HepG2 (cell line): ENCODE data around the gene PCDH17. TPM values are rescaled to one million over a fixed set of nuclear protein-coding genes. Genes with fewer than 3 reads are reported as not detected.
A peak's percentile ranks its signal among the peaks of the same experiment; 100 is the strongest.

ENCODE experiments used
- ATAC-seq: fragments of 200-7000 bp; cut with Tn5 transposase; 3 replicates; pipeline ENCODE4 v1.9.1; 2020; ENCODE audit warnings: mild to moderate bottlenecking, moderate library complexity
- BruUV-seq: library from RNA; stranded (reverse); fragments of 400-500 nt; replicated peaks from 2 replicates; lab custom pipeline; 2021; lab: Mats Ljungman, UMichigan
- CTCF ChIA-PET: fragments of 300-600 bp; formaldehyde crosslinking; extraction: SDS; loops from one replicate; lab custom pipeline; 2021; ENCODE audit warnings: low total read pairs, inconsistent platforms, low intra/inter-chr PET ratio; lab: Yijun Ruan, JAX
- POLR2A ChIA-PET: fragments of 350-600 bp; sonication (Branson Sonifier 250); formaldehyde crosslinking; loops from one replicate; lab custom pipeline; 2020; ENCODE audit warnings: antibody characterized with exemption, inconsistent platforms; lab: Yijun Ruan, JAX
- DNase-seq: peaks from one replicate; pipeline ENCODE4 v3.0.0-alpha.2; 2015; ENCODE audit warnings: low spot score
- FAIRE-seq: peaks from 3 replicates; lab custom pipeline; 2011; peaks lifted over from hg19 to GRCh38; lab: Jason Lieb, UNC
- H2AFZ ChIP-seq: one replicate; pipeline ENCODE4 v1.6.1; 2011; ENCODE audit warnings: low read length, inconsistent platforms
- H3K27ac ChIP-seq: fragments of 300-600 bp; 3 replicates; pipeline ENCODE4 v1.8.0; 2011; ENCODE audit warnings: mixed run types, mild to moderate bottlenecking, mixed read lengths, low read length, inconsistent platforms; ENCODE audit not compliant: insufficient read depth; ENCODE audit errors: extremely low read length
- H3K27me3 ChIP-seq, 2 experiments: fragments of 200-600 bp in 1 of 2; 2 replicates in 1 of 2; 3 replicates in 1 of 2; pipeline versions ENCODE4 v1.6.0 to v1.8.0; 2011; ENCODE audit warnings: low read length in 2 of 2, mild to moderate bottlenecking in 2 of 2, moderate library complexity in 2 of 2, inconsistent platforms in 1 of 2; ENCODE audit not compliant: insufficient read depth in 2 of 2, control insufficient read depth in 1 of 2
- H3K36me3 ChIP-seq, 2 experiments: fragments of 200-600 bp in 1 of 2; replicated peaks in 1 of 2; 2 replicates in 1 of 2; 3 replicates in 1 of 2; pipeline versions ENCODE4 v1.5.1 to v1.8.0; 2011; ENCODE audit warnings: low read length in 2 of 2, inconsistent platforms in 1 of 2; ENCODE audit not compliant: insufficient read depth in 2 of 2, control insufficient read depth in 1 of 2
- H3K4me1 ChIP-seq: 2 replicates; pipeline ENCODE4 v1.5.1; 2012; ENCODE audit warnings: low read length, inconsistent platforms; ENCODE audit not compliant: insufficient read depth
- H3K4me2 ChIP-seq: 2 replicates; pipeline ENCODE4 v1.6.0; 2011; ENCODE audit warnings: low read depth, low read length, inconsistent platforms
- H3K4me3 ChIP-seq, 3 experiments: fragments of 200-600 bp in 1 of 3; sonication (generic), shearing (Covaris generic) in 1 of 3; replicated peaks in 1 of 3; 2 replicates each; pipeline ENCODE4 v1.5.1; 2011 to 2016; ENCODE audit warnings: low read length in 3 of 3, inconsistent platforms in 2 of 3, low read depth in 2 of 3, mild to moderate bottlenecking in 2 of 3, control low read depth in 1 of 3, mixed read lengths in 1 of 3; ENCODE audit not compliant: insufficient read depth in 1 of 3
- H3K79me2 ChIP-seq: one replicate; pipeline ENCODE4 v1.6.1; 2011; ENCODE audit warnings: low read length, inconsistent platforms; ENCODE audit not compliant: insufficient read depth
- H3K9ac ChIP-seq: 2 replicates; pipeline ENCODE4 v1.6.0; 2011; ENCODE audit warnings: mild to moderate bottlenecking, low read depth, low read length, inconsistent platforms; ENCODE audit not compliant: insufficient read depth
- H3K9me3 ChIP-seq: 2 replicates; pipeline ENCODE4 v1.5.1; 2012; ENCODE audit warnings: mild to moderate bottlenecking, low read length
- H4K20me1 ChIP-seq: 2 replicates; pipeline ENCODE4 v1.6.0; 2011; ENCODE audit warnings: inconsistent platforms, mild to moderate bottlenecking, low read length, moderate library complexity; ENCODE audit not compliant: insufficient read depth
- EZH2 ChIP-seq: conservative IDR thresholded peaks from 2 replicates; pipeline ENCODE4 v1.6.1; 2012; ENCODE audit warnings: mild to moderate bottlenecking, low read depth, low read length, moderate library complexity
- JUN ChIP-seq: sonication (generic); formaldehyde crosslinking; IDR thresholded peaks from 2 replicates; pipeline ENCODE4 v1.4.0; 2020; ENCODE audit warnings: mild to moderate bottlenecking, missing genetic modification reagents
- MAFG ChIP-seq: sonication (generic); formaldehyde crosslinking; IDR thresholded peaks from 2 replicates; pipeline ENCODE4 v1.5.1; 2020; ENCODE audit warnings: mild to moderate bottlenecking, missing genetic modification reagents
- NCOR1 ChIP-seq: fragments of 200-600 bp; sonication (generic); IDR thresholded peaks from 2 replicates; pipeline ENCODE4 v1.7.0; 2017; ENCODE audit warnings: antibody characterized with exemption, low read length, borderline replicate concordance
- SATB2 ChIP-seq: sonication (generic); formaldehyde crosslinking; IDR thresholded peaks from 2 replicates; pipeline ENCODE4 v1.5.0; 2020; ENCODE audit warnings: missing genetic modification reagents
- ZFYVE20 ChIP-seq: sonication (generic); formaldehyde crosslinking; IDR thresholded peaks from 2 replicates; pipeline ENCODE4 v1.8.0; 2023; ENCODE audit warnings: low read depth, mild to moderate bottlenecking, moderate library complexity, missing genetic modification reagents, borderline replicate concordance
- ZNF232 ChIP-seq: sonication (generic); formaldehyde crosslinking; IDR thresholded peaks from 2 replicates; pipeline ENCODE4 v1.4.0; 2020; ENCODE audit warnings: missing genetic modification reagents, borderline replicate concordance
- ZNF441 ChIP-seq: sonication (generic); formaldehyde crosslinking; IDR thresholded peaks from 2 replicates; pipeline ENCODE4 v1.7.0; 2021; ENCODE audit warnings: missing genetic modification reagents, borderline replicate concordance
- ZNF883 ChIP-seq: sonication (generic); formaldehyde crosslinking; IDR thresholded peaks from 2 replicates; pipeline ENCODE4 v1.5.1; 2020; ENCODE audit warnings: mild to moderate bottlenecking, missing genetic modification reagents; ENCODE audit errors: not compliant biosample characterization
- ZNF891 ChIP-seq: sonication (generic); formaldehyde crosslinking; IDR thresholded peaks from 2 replicates; pipeline ENCODE4 v1.5.0; 2020; ENCODE audit warnings: mild to moderate bottlenecking, missing genetic modification reagents
- WGBS: methylation state at CpG from one replicate; pipeline ENCODE4 v1.1.6; 2017; ENCODE audit warnings: low lambda C conversion rate; 5-methylcytosine and 5-hydroxymethylcytosine counted together
- in situ Hi-C: cut with HindIII; loops from 2 replicates; pipeline ENCODE4 v1.10.0; 2017; ENCODE audit warnings: low pct_unique_long_range_greater_than_20kb; ENCODE audit not compliant: extremely low pct_ligation_motif_present
- intact Hi-C: fragments of 100-400 bp; cut with micrococcal nuclease; formaldehyde crosslinking; loops from one replicate; pipeline ENCODE4 v1.10.0; 2022; ENCODE audit not compliant: unreplicated experiment
- polyA plus RNA-seq, 8 experiments: library from polyadenylated mRNA; depleted of rRNA in 3 of 8; stranded (reverse) in 7 of 8; unstranded in 1 of 8; fragments of >200 nt; fragmentation: Illumina TruSeq in 4 of 8; extraction: Trizol in 4 of 8; gene quantifications; 2 replicates each; pipeline versions ENCODE4 v1.2.1 to v1.2.3, GENCODE V29; 2011 to 2016; ENCODE audit warnings: low read depth in 4 of 8, missing spikeins in 1 of 8, mixed read lengths in 1 of 8; ENCODE audit not compliant: insufficient read depth in 1 of 8
- total RNA-seq, 5 experiments: library from RNA; depleted of rRNA; stranded (reverse); fragments of >200 nt; fragmentation: Illumina TruSeq; extraction: Trizol; gene quantifications; 2 replicates each; pipeline ENCODE4 v1.2.3, GENCODE V29; 2016; ENCODE audit warnings: low read depth in 1 of 5
- TF ChIP-seq, protein P1 (sequence below): sonication (generic); formaldehyde crosslinking; IDR thresholded peaks from 2 replicates; pipeline ENCODE4 v1.4.0; 2020; ENCODE audit warnings: low read depth, mild to moderate bottlenecking, missing genetic modification reagents
- TF ChIP-seq, protein P2 (sequence below): sonication (generic); formaldehyde crosslinking; IDR thresholded peaks from 2 replicates; pipeline ENCODE4 v1.4.0; 2020; ENCODE audit warnings: mild to moderate bottlenecking, missing genetic modification reagents
- TF ChIP-seq, protein P3 (sequence below): sonication (generic); formaldehyde crosslinking; IDR thresholded peaks from 2 replicates; pipeline ENCODE4 v1.8.1; 2023; ENCODE audit warnings: mild to moderate bottlenecking, moderate library complexity, missing genetic modification reagents
- TF ChIP-seq, protein P4 (sequence below): sonication (generic); formaldehyde crosslinking; IDR thresholded peaks from 2 replicates; pipeline ENCODE4 v1.5.0; 2020; ENCODE audit warnings: mild to moderate bottlenecking, low read depth, missing genetic modification reagents, borderline replicate concordance
- TF ChIP-seq, protein P5 (sequence below): sonication (generic); formaldehyde crosslinking; IDR thresholded peaks from 2 replicates; pipeline ENCODE4 v1.8.1; 2023; ENCODE audit warnings: mild to moderate bottlenecking, missing genetic modification reagents

PCDH17 gene
- total and polyA plus RNA-seq, 2 of the 13 experiments (the other 11 are each of a cell fraction or from before 2014, with no cell fraction given): not detected

DNA sequence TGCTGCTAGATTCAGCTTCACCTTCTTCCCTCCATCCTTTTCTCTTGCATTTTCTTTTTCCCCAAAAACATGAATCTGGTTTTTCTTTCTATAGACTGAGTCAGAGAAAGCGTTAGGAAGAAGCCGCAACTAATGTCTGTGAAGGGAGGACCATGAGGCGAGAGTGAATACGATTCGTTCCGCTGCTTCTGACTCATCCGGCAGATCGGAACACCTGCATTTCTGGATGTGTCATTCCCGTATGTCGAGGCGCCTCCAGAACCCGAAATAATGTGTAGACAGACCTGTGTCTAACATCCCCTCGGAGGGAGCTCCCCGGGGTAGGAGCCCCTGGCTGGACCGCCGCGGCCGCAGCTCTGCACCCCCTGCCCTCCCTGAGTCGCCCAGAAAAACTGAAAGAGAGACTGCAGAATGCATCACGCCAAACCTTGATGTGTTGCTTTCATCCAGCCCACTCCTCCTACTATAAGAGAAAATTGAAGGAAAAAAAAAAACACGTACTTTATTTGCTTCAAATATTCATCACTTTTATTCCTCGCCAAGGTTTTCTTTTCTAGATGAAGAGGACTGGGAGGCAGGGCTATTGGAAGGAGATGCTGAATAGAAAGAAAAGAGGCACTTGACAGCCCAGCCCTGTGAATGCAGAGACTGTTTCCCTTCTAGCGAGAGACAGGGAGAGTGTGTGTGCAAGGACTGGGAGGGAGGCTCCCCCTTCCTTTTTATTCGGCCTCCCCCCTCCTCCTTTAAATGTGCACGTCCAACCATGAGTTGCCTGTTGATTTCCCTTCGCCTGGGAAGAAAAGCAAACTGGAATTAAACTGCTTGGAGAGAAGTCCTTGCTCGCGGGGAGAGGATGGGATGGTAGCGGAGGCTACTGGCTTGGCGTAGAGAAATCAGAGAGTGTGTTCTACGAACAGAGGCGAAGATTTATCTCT, 616 bp upstream of the PCDH17 start:
- H3K27me3 ChIP-seq: peaks cover 0 to 13% of the 10 kb centered on the region in 2 experiments; a peak in 3 of 5 replicates
- in situ Hi-C loops (loop anchor here (10.0 kb wide), 1 partner anchor 1324 kb away; no protein-coding TSS in a partner anchor), intact Hi-C loops (no loop called here)
- ChIA-PET CTCF (no interaction called here), POLR2A (no interaction called here)
- H2AFZ ChIP-seq: no peak overlapping the region
- no peak overlapping the region for H3K9ac ChIP-seq
- H3K4me2 ChIP-seq: peak overlapping the region; percentile 58
- FAIRE-seq (no peak), ATAC-seq (peak; percentile 62), DNase-seq (no peak)
- no peaks in the 10 kb centered on the region for H3K36me3 ChIP-seq
- H3K79me2 ChIP-seq: no peaks in the 10 kb centered on the region
- no peak for TF ChIP-seq ZNF891
- TF ChIP-seq ZFYVE20 (CRISPR knock-in tag): no peak
- TF ChIP-seq, protein P1, sequence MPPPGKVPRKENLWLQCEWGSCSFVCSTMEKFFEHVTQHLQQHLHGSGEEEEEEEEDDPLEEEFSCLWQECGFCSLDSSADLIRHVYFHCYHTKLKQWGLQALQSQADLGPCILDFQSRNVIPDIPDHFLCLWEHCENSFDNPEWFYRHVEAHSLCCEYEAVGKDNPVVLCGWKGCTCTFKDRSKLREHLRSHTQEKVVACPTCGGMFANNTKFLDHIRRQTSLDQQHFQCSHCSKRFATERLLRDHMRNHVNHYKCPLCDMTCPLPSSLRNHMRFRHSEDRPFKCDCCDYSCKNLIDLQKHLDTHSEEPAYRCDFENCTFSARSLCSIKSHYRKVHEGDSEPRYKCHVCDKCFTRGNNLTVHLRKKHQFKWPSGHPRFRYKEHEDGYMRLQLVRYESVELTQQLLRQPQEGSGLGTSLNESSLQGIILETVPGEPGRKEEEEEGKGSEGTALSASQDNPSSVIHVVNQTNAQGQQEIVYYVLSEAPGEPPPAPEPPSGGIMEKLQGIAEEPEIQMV: no peak
- no peak for TF ChIP-seq ZNF232 (CRISPR knock-in tag)
- TF ChIP-seq ZNF883: no peak
- TF ChIP-seq JUN (CRISPR knock-in tag): no peak
- no peak for TF ChIP-seq ZNF441 (CRISPR knock-in tag)
- TF ChIP-seq MAFG (CRISPR knock-in tag): no peak
- no peak for TF ChIP-seq SATB2 (CRISPR knock-in tag)
- TF ChIP-seq, protein P2, sequence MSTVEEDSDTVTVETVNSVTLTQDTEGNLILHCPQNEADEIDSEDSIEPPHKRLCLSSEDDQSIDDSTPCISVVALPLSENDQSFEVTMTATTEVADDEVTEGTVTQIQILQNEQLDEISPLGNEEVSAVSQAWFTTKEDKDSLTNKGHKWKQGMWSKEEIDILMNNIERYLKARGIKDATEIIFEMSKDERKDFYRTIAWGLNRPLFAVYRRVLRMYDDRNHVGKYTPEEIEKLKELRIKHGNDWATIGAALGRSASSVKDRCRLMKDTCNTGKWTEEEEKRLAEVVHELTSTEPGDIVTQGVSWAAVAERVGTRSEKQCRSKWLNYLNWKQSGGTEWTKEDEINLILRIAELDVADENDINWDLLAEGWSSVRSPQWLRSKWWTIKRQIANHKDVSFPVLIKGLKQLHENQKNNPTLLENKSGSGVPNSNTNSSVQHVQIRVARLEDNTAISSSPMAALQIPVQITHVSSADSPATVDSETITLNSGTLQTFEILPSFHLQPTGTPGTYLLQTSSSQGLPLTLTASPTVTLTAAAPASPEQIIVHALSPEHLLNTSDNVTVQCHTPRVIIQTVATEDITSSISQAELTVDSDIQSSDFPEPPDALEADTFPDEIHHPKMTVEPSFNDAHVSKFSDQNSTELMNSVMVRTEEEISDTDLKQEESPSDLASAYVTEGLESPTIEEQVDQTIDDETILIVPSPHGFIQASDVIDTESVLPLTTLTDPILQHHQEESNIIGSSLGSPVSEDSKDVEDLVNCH (CRISPR knock-in tag): no peak
- TF ChIP-seq, protein P3, sequence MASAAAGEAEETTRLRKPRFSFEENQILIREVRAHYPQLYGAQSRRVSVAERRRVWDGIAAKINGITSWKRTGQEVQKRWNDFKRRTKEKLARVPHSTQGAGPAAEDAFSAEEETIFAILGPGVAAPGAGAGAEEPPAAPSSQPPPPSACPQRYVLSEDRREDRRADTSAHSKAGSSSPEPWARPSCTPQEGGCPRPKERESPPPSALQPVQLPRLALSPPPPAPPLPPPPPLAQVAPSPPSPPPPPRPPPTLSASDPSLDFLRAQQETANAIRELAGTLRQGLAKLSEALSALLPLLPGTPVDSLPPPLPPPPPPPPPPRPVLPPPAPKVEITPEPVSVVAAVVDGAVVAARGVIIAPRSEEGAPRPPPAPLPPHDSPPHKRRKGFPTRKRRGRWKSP (CRISPR knock-in tag): no peak
- TF ChIP-seq, protein P4, sequence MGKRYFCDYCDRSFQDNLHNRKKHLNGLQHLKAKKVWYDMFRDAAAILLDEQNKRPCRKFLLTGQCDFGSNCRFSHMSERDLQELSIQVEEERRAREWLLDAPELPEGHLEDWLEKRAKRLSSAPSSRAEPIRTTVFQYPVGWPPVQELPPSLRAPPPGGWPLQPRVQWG (CRISPR knock-in tag): no peak
- TF ChIP-seq, protein P5, sequence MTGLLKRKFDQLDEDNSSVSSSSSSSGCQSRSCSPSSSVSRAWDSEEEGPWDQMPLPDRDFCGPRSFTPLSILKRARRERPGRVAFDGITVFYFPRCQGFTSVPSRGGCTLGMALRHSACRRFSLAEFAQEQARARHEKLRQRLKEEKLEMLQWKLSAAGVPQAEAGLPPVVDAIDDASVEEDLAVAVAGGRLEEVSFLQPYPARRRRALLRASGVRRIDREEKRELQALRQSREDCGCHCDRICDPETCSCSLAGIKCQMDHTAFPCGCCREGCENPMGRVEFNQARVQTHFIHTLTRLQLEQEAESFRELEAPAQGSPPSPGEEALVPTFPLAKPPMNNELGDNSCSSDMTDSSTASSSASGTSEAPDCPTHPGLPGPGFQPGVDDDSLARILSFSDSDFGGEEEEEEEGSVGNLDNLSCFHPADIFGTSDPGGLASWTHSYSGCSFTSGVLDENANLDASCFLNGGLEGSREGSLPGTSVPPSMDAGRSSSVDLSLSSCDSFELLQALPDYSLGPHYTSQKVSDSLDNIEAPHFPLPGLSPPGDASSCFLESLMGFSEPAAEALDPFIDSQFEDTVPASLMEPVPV (CRISPR knock-in tag): no peak
- TF ChIP-seq NCOR1: no peak
- no peak for TF ChIP-seq EZH2
- H3K9me3 ChIP-seq: peaks cover 13% of the 10 kb centered on the region
- BruUV-seq: no TSS peak
- H3K4me1 ChIP-seq: no peaks in the 10 kb centered on the region
- H4K20me1 ChIP-seq: no peaks in the 10 kb centered on the region
- WGBS: 41% methylated on average over 32 of the region's 32 CpGs
- peak overlapping the region; percentile 22 to 45 (median 36); a peak in 4 of 6 replicates for H3K4me3 ChIP-seq
- no peak overlapping the region for H3K27ac ChIP-seq
